Measurements from ENCODE around the gene ENPP1.

ENPP1 gene

GRCh38 chr6:131897050-131897435 is 89.2 kb downstream of the ENPP1 start:
- H3K9me3 ChIP-seq (ENCODE audit: low read length), result peaks cover 3% of the 10 kb centered on the region; the same call in 1 of the 2 replicates
- no peaks in the 10 kb centered on the region for H3F3A ChIP-seq (ENCODE audit: insufficient read depth, low read length)
- H3K36me3 ChIP-seq (ENCODE audit: insufficient read depth, low read length), result no peaks in the 10 kb centered on the region
- H3K4me2 ChIP-seq (ENCODE audit: low read length), result no peak overlapping the region
- no peaks in the 10 kb centered on the region for H3K79me2 ChIP-seq (ENCODE audit: insufficient read depth, low read length)
- H3K9me2 ChIP-seq (ENCODE audit: low read depth, low read length), result no peaks in the 10 kb centered on the region
- TF ChIP-seq CTCF (IDR thresholded peaks at IDR 0.05; ENCODE audit: low read length) (no peak), EZH2 (IDR thresholded peaks at IDR 0.05; ENCODE audit: borderline replicate concordance, low read length) (no peak)
- H2AFZ ChIP-seq (ENCODE audit: low read length), result no peak overlapping the region
- no peak overlapping the region for H3K4me3 ChIP-seq (ENCODE audit: low read depth, low read length, poor library complexity, severe bottlenecking)
- no peaks in the 10 kb centered on the region for H3K4me1 ChIP-seq (ENCODE audit: insufficient read depth, low read length, severe bottlenecking)
- no peaks in the 10 kb centered on the region for H3K27me3 ChIP-seq (ENCODE audit: insufficient read depth, low read length)
- no peak overlapping the region for H3K27ac ChIP-seq (ENCODE audit: low read depth, low read length, poor library complexity, severe bottlenecking)
- no peak overlapping the region for H3K9ac ChIP-seq (ENCODE audit: low read length)
- no peaks in the 10 kb centered on the region for H4K20me1 ChIP-seq (ENCODE audit: insufficient read depth, low read length)

GRCh38 chr6:131897621-131898020 is 89.8 kb downstream of the ENPP1 start:
- no peaks in the 10 kb centered on the region for H3K4me1 ChIP-seq (ENCODE audit: insufficient read depth, low read length, severe bottlenecking)
- H3K79me2 ChIP-seq (ENCODE audit: insufficient read depth, low read length), result no peaks in the 10 kb centered on the region
- H2AFZ ChIP-seq (ENCODE audit: low read length), result no peak overlapping the region
- no peak overlapping the region for H3K27ac ChIP-seq (ENCODE audit: low read depth, low read length, poor library complexity, severe bottlenecking)
- no peaks in the 10 kb centered on the region for H3K27me3 ChIP-seq (ENCODE audit: insufficient read depth, low read length)
- H3K9me3 ChIP-seq (ENCODE audit: low read length), result peaks cover 3% of the 10 kb centered on the region; the same call in 1 of the 2 replicates
- H4K20me1 ChIP-seq (ENCODE audit: insufficient read depth, low read length), result no peaks in the 10 kb centered on the region
- H3F3A ChIP-seq (ENCODE audit: insufficient read depth, low read length), result no peaks in the 10 kb centered on the region
- TF ChIP-seq CTCF (IDR thresholded peaks at IDR 0.05; ENCODE audit: low read length) (no peak), EZH2 (IDR thresholded peaks at IDR 0.05; ENCODE audit: borderline replicate concordance, low read length) (no peak)
- no peaks in the 10 kb centered on the region for H3K9me2 ChIP-seq (ENCODE audit: low read depth, low read length)
- no peak overlapping the region for H3K9ac ChIP-seq (ENCODE audit: low read length)
- no peak overlapping the region for H3K4me3 ChIP-seq (ENCODE audit: low read depth, low read length, poor library complexity, severe bottlenecking)
- H3K4me2 ChIP-seq (ENCODE audit: low read length), result no peak overlapping the region
- H3K36me3 ChIP-seq (ENCODE audit: insufficient read depth, low read length), result no peaks in the 10 kb centered on the region

GRCh38 chr6:131898718-131899117 is 90.9 kb downstream of the ENPP1 start:
- no peak for TF ChIP-seq CTCF (IDR thresholded peaks at IDR 0.05; ENCODE audit: low read length)
- TF ChIP-seq EZH2 (IDR thresholded peaks at IDR 0.05; ENCODE audit: borderline replicate concordance, low read length), result no peak
- Histone ChIP-seq H3K4me3 (ENCODE audit: low read depth, low read length, poor library complexity, severe bottlenecking) (no peak overlapping the region), H2AFZ (ENCODE audit: low read length) (no peak overlapping the region), H4K20me1 (ENCODE audit: insufficient read depth, low read length) (no peaks in the 10 kb centered on the region), H3K4me1 (ENCODE audit: insufficient read depth, low read length, severe bottlenecking) (no peaks in the 10 kb centered on the region), H3K9ac (ENCODE audit: low read length) (no peak overlapping the region), H3K4me2 (ENCODE audit: low read length) (no peak overlapping the region), H3K79me2 (ENCODE audit: insufficient read depth, low read length) (no peaks in the 10 kb centered on the region), H3K27ac (ENCODE audit: low read depth, low read length, poor library complexity, severe bottlenecking) (no peak overlapping the region), H3K36me3 (ENCODE audit: insufficient read depth, low read length) (no peaks in the 10 kb centered on the region), H3F3A (ENCODE audit: insufficient read depth, low read length) (no peaks in the 10 kb centered on the region), H3K27me3 (ENCODE audit: insufficient read depth, low read length) (no peaks in the 10 kb centered on the region), H3K9me3 (ENCODE audit: low read length) (peaks cover 3% of the 10 kb centered on the region; the same call in 1 of the 2 replicates), H3K9me2 (ENCODE audit: low read depth, low read length) (no peaks in the 10 kb centered on the region)

Measured in OCI-LY1 (cell line).